Spinal cord (tissue), 10 donors: ENCODE results near the gene UTF1. TPM values are rescaled to one million over a fixed set of nuclear protein-coding genes. Genes with fewer than 3 reads are reported as not detected.

Experiments used
- DNase-seq, 6 donors: peaks; one replicate each; pipeline versions ENCODE4 v3.0.0 to v3.0.0-alpha.2; 2013 to 2015; ENCODE audit warnings: low spot score in 6 of 6, low read depth in 4 of 6
- H3K27ac ChIP-seq: one replicate; pipeline ENCODE4 v1.5.1; 2013; ENCODE audit warnings: low read depth, low read length, control low read depth
- H3K27me3 ChIP-seq: one replicate; pipeline ENCODE4 v1.6.1; 2013; ENCODE audit warnings: low read length; ENCODE audit not compliant: control insufficient read depth, insufficient read depth
- H3K36me3 ChIP-seq: one replicate; pipeline ENCODE4 v1.6.1; 2013; ENCODE audit warnings: low read length; ENCODE audit not compliant: control insufficient read depth, insufficient read depth
- H3K4me1 ChIP-seq: one replicate; pipeline ENCODE4 v1.6.1; 2013; ENCODE audit warnings: low read length; ENCODE audit not compliant: control insufficient read depth, insufficient read depth
- H3K4me3 ChIP-seq: one replicate; pipeline ENCODE4 v1.5.1; 2013; ENCODE audit warnings: low read depth, low read length, control low read depth
- H3K9me3 ChIP-seq: one replicate; pipeline ENCODE4 v1.6.1; 2013; ENCODE audit warnings: low read length; ENCODE audit not compliant: control insufficient read depth, insufficient read depth
- WGBS: methylation state at CpG from one replicate; pipeline ENCODE4 v1.1.5; 2013; ENCODE audit warnings: missing lambda C conversion rate; ENCODE audit not compliant: insufficient coverage; 5-methylcytosine and 5-hydroxymethylcytosine counted together
- polyA plus RNA-seq, 2 donors: library from polyadenylated mRNA; unstranded; fragments of 120-200 nt; gene quantifications; one replicate each; pipeline ENCODE4 v1.2.1, GENCODE V29; 2013; ENCODE audit not compliant: insufficient read length in 2 of 2
- total RNA-seq, 2 donors: library from RNA; depleted of rRNA in 1 of 2; stranded (reverse); fragments of 120-200 nt in 1 of 2; fragments of >200 nt in 1 of 2; gene quantifications; one replicate each; pipeline versions ENCODE4 v1.2.3 to v1.2.4, GENCODE V29; 2013 to 2014
- donor health status: healthy.

UTF1 gene
- total and polyA plus RNA-seq, 4 donors = not detected

- H3K9me3 ChIP-seq = no peaks in the 10 kb centered on the region
- H3K36me3 ChIP-seq = peaks cover 62% of the 10 kb centered on the region
- no peak overlapping the region for H3K27ac ChIP-seq
- WGBS = 94% methylated on average over 22 of the region's 23 CpGs
- no peaks in the 10 kb centered on the region for H3K4me1 ChIP-seq
- H3K4me3 ChIP-seq = no peak overlapping the region
- no peak for DNase-seq
- H3K27me3 ChIP-seq = no peaks in the 10 kb centered on the region
Observed at GRCh38 chr10:133195611-133196010, 34.4 kb upstream of the UTF1 start.

- Histone ChIP-seq H3K27me3 (no peaks in the 10 kb centered on the region), H3K27ac (no peak overlapping the region), H3K4me1 (no peaks in the 10 kb centered on the region), H3K9me3 (no peaks in the 10 kb centered on the region), H3K36me3 (peaks cover 66% of the 10 kb centered on the region), H3K4me3 (no peak overlapping the region)
- peak in 1 of 6 donors; percentile 59 for DNase-seq
- WGBS = 78% methylated on average over 23 of the region's 24 CpGs
Observed at GRCh38 chr10:133196221-133196915, 33.6 kb upstream of the UTF1 start.

DNA sequence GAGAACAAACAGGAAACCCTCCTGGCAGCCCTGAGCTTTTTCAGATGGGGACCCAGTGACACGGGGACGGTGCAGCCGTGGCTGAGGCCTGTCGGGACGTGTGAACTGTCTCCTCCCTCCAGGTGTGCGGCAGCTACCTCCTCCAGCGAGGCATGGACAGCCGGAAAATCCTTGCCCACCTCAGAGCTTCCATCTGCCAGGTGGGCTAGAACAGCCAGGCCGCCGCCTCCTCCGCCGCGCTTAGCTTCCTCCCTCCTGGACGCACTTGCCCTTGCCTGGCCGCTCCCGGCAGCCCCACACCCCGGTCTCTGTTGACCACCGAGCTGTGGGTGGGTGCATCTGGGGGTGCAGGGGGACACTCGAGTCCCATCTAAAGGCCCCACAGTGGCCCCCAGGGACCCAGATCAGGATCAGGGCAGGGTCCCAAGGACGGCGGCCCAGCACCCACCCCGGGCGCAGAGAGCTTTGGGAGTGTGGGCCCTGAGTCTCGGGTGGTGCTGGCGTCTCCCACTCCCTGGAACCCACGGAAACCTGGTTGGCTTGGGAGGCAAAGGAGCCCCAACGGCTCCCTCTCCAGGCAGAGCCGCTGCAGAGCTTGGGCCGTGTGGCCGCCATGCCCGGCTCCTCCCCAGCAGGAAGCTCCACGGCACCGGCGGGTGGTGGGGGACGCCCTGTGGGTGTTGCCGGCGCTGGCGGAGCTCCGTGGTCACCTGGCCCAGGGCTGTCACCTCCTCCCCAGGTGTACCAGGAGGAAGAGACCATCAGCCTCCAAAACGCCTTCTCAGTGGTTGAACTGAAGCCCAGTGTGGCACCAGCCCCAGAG lies 32.9 kb upstream of the UTF1 start:
- 89% methylated on average over 37 of the region's 40 CpGs for WGBS
- H3K4me1 ChIP-seq = no peaks in the 10 kb centered on the region
- no peak overlapping the region for H3K4me3 ChIP-seq
- no peaks in the 10 kb centered on the region for H3K27me3 ChIP-seq
- H3K36me3 ChIP-seq = peaks cover 70% of the 10 kb centered on the region
- no peaks in the 10 kb centered on the region for H3K9me3 ChIP-seq
- no peak for DNase-seq
- H3K27ac ChIP-seq = no peak overlapping the region

GRCh38 chr10:133197786-133198185 lies 32.2 kb upstream of the UTF1 start:
- Histone ChIP-seq H3K9me3 (no peaks in the 10 kb centered on the region), H3K4me3 (no peak overlapping the region), H3K36me3 (peaks cover 77% of the 10 kb centered on the region), H3K4me1 (no peaks in the 10 kb centered on the region), H3K27me3 (no peaks in the 10 kb centered on the region), H3K27ac (no peak overlapping the region)
- WGBS = 86% methylated on average over 7 of the region's 9 CpGs
- DNase-seq = no peak

- Histone ChIP-seq H3K36me3 (peaks cover 81% of the 10 kb centered on the region), H3K9me3 (no peaks in the 10 kb centered on the region), H3K27me3 (no peaks in the 10 kb centered on the region), H3K27ac (no peak overlapping the region), H3K4me3 (no peak overlapping the region), H3K4me1 (no peaks in the 10 kb centered on the region)
- 92% methylated on average over 26 of the region's 26 CpGs for WGBS
- no peak for DNase-seq
Observed at GRCh38 chr10:133198206-133198605, 31.8 kb upstream of the UTF1 start.

DNA sequence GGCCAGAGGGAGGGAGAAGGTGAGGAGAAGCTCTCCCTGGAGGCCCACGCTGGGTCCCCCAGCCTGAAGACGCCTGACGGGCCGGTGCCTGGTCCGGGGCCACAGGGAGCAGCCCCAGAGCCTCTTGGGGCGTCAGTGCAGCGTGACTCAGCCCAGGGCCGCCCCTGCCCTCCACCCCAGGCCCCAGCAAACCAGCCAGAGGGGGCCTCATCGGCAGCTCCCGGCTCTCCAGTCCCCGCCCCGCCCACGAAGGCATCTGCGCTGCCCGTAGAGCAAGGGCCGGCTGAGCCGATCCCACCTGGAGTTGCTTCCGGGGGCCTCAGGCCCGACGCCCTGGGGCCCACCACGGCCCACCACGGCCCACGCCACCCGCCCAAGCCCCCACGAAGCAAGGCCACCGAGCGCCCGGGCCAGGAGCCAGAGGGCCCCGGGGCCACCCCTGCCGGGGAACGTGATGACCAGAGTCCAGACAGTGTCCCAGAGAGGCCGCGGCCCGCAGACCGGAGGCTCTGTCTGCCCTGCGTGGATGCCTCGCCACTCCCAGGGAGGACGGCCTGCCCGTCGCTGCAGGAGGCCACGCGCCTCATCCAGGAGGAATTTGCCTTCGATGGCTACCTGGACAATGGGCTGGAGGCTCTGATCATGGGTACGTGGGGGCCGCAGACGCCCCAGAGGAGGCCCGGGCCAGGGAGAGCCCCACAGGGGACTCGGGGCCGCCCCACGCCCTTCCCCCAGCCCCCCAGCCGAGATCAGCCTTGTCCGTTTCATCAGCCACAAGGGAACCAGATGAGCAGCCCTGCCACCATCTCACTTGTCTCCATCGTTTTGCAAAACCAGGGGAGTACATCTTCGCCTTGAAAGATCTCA lies 31.2 kb upstream of the UTF1 start:
- Histone ChIP-seq H3K36me3 (peaks cover 87% of the 10 kb centered on the region), H3K4me1 (no peaks in the 10 kb centered on the region), H3K4me3 (no peak overlapping the region), H3K27me3 (no peaks in the 10 kb centered on the region), H3K27ac (no peak overlapping the region), H3K9me3 (no peaks in the 10 kb centered on the region)
- DNase-seq = no peak
- WGBS = 91% methylated on average over 54 of the region's 54 CpGs

- Histone ChIP-seq H3K4me3 (no peak overlapping the region), H3K4me1 (no peaks in the 10 kb centered on the region), H3K27me3 (no peaks in the 10 kb centered on the region), H3K27ac (no peak overlapping the region), H3K36me3 (peaks cover 94% of the 10 kb centered on the region), H3K9me3 (no peaks in the 10 kb centered on the region)
- 92% methylated on average over 9 of the region's 13 CpGs for WGBS
- DNase-seq = no peak
Observed at GRCh38 chr10:133199488-133199885, 30.5 kb upstream of the UTF1 start.

GRCh38 chr10:133199992-133200611 lies 29.9 kb upstream of the UTF1 start:
- no peak for DNase-seq

GRCh38 chr10:133200621-133201031 lies 29.4 kb upstream of the UTF1 start:
- WGBS = 93% methylated on average over 14 of the region's 15 CpGs
- H3K27me3 ChIP-seq = no peaks in the 10 kb centered on the region

More at GRCh38 chr10:133199992-133200611, 29.9 kb upstream of the UTF1 start:
- H3K9me3 ChIP-seq = no peaks in the 10 kb centered on the region
- H3K4me1 ChIP-seq = no peaks in the 10 kb centered on the region
- H3K27ac ChIP-seq = no peak overlapping the region
- no peak overlapping the region for H3K4me3 ChIP-seq
- H3K36me3 ChIP-seq = peaks cover 99% of the 10 kb centered on the region
- WGBS = 66% methylated on average over 38 of the region's 38 CpGs
- no peaks in the 10 kb centered on the region for H3K27me3 ChIP-seq

More at GRCh38 chr10:133200621-133201031, 29.4 kb upstream of the UTF1 start:
- Histone ChIP-seq H3K27ac (no peak overlapping the region), H3K4me3 (no peak overlapping the region), H3K9me3 (no peaks in the 10 kb centered on the region), H3K36me3 (peaks cover 99% of the 10 kb centered on the region), H3K4me1 (no peaks in the 10 kb centered on the region)
- no peak for DNase-seq
